Activated CD4-positive, alpha-beta memory T cell treated with anti-CD3 and anti-CD28 coated beads, Interleukin-2, amount 10 ng/mL, durations not matched to agents 7 days and 5 days (primary cell): ENCODE data around the gene KRTAP10-1. TPM values are rescaled to one million over a fixed set of nuclear protein-coding genes. Genes with fewer than 3 reads are reported as not detected.

Experiments used
- CTCF ChIA-PET: fragments of 350-600 bp; sonication (Branson Sonifier 250); formaldehyde crosslinking; loops from one replicate; lab custom pipeline; 2021; ENCODE audit warnings: antibody characterized with exemption, inconsistent platforms; lab: Charles Lee
- POLR2A ChIA-PET: fragments of 350-600 bp; sonication (Branson Sonifier 250); formaldehyde crosslinking; loops from one replicate; lab custom pipeline; 2021; ENCODE audit warnings: antibody characterized with exemption; lab: Charles Lee
- DNase-seq: peaks from one replicate; pipeline ENCODE4 v3.0.0-alpha.2; 2020
- H3K27ac Mint-ChIP-seq: one replicate; pipeline ENCODE4 v1.8.0; 2021; ENCODE audit warnings: mild to moderate bottlenecking, mixed read lengths
- H3K27me3 Mint-ChIP-seq: one replicate; pipeline ENCODE4 v1.8.0; 2021; ENCODE audit warnings: mixed read lengths
- H3K36me3 Mint-ChIP-seq: one replicate; pipeline ENCODE4 v1.8.0; 2021; ENCODE audit warnings: low read depth, mixed read lengths
- H3K4me1 Mint-ChIP-seq: one replicate; pipeline ENCODE4 v1.8.0; 2021; ENCODE audit warnings: mixed read lengths
- H3K4me3 Mint-ChIP-seq: one replicate; pipeline ENCODE4 v1.8.0; 2021; ENCODE audit warnings: mild to moderate bottlenecking, mixed read lengths
- H3K9me3 Mint-ChIP-seq: one replicate; pipeline ENCODE4 v1.8.0; 2021; ENCODE audit warnings: mixed read lengths
- total RNA-seq, 2 experiments: library from RNA; stranded (reverse); gene quantifications; one replicate each; pipeline ENCODE4 v1.2.3, GENCODE V29; 2021

Gene KRTAP10-1
- total RNA-seq, 2 experiments from 2014 or later, result not detected

DNA sequence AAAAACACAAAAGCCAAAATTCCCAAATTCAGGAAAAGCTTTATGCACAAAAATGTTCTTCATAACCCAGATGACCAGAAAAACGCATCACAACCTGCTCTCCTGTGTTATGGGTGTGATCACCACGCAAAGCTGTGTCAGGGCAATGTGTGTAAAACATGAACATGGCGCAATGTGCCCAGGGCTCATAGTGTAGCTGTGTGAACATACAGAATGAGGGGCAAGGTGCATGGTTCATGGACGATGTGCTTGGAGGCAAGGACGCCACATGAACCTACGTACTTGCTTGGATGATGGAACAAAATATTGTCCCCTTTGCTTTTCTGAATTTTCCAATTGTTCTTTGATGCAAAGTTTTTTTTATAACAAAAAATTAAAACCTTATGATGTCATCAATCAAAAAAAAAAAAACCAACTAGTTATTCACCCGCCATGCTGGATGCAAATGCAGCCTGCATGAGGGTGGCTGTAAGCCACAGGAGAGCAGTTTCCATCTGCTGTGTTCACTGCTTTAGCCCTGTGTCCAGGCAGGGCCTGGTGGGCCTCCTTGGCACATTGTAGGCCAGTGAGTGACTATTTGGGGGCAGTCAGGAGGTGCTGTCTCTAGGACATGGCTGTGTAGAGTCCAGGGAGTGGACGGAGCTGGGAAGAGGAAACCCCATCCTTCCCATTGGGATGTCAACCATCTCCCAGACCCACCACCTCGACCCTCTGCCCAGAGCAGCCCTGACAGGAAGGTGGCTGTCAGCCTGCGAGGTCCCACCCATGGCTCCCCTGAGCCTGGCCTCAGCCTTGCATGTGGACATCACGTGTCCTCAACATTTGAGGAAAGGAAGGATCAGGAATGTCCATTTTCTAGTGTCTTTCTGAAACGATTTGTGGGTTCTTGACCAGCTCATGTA, 13.6 kb downstream of the KRTAP10-1 start:
- no peak overlapping the region for H3K4me3 Mint-ChIP-seq
- ChIA-PET POLR2A (no interaction called here), CTCF (no interaction called here)
- no peaks in the 10 kb centered on the region for H3K4me1 Mint-ChIP-seq
- no peaks in the 10 kb centered on the region for H3K27me3 Mint-ChIP-seq
- DNase-seq, result no peak
- no peaks in the 10 kb centered on the region for H3K9me3 Mint-ChIP-seq
- H3K36me3 Mint-ChIP-seq, result no peaks in the 10 kb centered on the region
- H3K27ac Mint-ChIP-seq, result no peak overlapping the region

DNA sequence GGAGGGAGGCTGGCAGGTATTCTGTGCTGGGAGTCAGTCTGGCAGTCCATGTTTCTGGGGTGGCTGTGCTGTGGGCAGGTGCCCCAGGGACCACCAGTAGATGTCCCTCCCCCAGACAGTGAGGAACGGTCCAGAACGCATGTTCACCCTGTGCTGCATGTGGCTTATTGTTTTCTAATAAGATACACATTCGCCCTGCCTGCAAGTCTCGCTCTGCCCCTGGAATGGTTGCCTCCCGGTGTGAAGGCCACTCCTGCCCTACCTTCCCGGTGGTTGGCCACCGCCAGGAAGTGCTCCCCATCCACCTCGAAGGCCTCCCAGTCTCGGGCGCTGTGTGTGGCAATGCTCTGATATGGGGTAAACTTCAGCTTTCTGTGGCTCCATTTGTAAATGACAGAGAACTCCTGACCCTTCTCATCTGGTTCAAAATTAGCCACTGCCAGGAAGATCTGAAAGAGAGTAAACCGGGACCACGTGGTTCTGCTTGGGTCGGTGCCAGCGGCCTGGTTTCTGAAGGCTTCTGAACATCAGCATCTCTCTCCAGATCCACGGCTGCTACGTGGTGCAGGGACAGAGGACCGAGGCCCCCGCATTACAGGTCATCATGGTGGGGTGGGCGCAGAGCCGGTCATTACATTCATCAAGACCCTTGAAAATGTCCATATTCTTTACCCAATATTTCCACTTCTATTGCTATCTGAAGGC, 14.5 kb downstream of the KRTAP10-1 start:
- Mint-ChIP-seq H3K27ac (no peak overlapping the region), H3K4me3 (no peak overlapping the region), H3K27me3 (no peaks in the 10 kb centered on the region), H3K9me3 (no peaks in the 10 kb centered on the region), H3K4me1 (no peaks in the 10 kb centered on the region), H3K36me3 (no peaks in the 10 kb centered on the region)
- ChIA-PET POLR2A (no interaction called here), CTCF (no interaction called here)
- no peak for DNase-seq

DNA sequence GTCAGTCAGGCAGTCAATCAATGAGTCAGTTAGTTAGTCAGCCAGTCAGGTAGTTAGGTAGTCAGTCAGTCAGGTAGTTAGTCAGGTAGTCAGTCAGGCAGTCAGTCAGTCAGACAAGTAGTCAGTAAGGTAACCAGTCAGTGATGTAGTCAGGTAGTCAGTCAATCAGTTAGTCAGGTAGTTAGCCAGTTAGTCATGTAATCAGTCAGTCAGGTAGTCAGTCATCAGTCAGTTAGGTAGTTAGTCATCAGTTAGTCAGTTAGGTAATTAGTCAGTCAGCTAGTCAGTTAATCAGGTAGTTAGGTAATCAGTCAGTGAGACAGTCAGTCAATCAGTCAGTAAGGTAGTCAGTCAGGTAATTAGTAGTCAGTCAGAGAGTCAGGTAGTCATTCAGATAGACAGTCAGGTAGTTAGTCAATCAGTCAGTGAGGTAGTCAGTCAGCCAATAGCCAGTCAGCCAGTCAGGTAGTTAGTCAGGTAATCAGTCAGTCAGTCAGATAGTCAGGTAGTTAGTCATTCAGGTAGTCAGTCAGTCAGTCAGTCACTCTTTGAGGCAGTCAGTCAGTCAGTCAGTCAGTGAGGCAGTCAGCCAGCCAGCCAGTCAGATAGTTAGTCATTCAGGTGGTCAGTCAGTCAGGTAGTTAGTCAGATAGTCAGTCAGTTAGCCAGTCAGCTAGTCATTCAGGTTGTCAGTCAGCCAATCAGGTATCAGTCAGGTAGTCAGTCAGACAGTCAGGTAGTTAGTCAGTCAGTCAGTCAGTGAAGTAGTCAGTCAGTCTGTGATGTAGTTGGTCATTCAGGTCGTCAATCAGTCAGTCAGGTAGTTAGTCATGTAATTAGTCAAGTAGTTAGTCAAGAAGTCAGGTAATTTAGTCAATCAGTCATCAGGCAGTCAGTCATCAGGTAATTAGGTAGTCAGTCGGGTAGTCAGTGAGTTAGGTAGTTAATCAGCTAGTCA, 15.3 kb downstream of the KRTAP10-1 start:
- H3K36me3 Mint-ChIP-seq, result no peaks in the 10 kb centered on the region
- H3K9me3 Mint-ChIP-seq, result no peaks in the 10 kb centered on the region
- no peaks in the 10 kb centered on the region for H3K4me1 Mint-ChIP-seq
- DNase-seq, result no peak
- no peak overlapping the region for H3K4me3 Mint-ChIP-seq
- H3K27ac Mint-ChIP-seq, result no peak overlapping the region
- CTCF ChIA-PET, result no interaction called here
- POLR2A ChIA-PET, result no interaction called here
- no peaks in the 10 kb centered on the region for H3K27me3 Mint-ChIP-seq

DNA sequence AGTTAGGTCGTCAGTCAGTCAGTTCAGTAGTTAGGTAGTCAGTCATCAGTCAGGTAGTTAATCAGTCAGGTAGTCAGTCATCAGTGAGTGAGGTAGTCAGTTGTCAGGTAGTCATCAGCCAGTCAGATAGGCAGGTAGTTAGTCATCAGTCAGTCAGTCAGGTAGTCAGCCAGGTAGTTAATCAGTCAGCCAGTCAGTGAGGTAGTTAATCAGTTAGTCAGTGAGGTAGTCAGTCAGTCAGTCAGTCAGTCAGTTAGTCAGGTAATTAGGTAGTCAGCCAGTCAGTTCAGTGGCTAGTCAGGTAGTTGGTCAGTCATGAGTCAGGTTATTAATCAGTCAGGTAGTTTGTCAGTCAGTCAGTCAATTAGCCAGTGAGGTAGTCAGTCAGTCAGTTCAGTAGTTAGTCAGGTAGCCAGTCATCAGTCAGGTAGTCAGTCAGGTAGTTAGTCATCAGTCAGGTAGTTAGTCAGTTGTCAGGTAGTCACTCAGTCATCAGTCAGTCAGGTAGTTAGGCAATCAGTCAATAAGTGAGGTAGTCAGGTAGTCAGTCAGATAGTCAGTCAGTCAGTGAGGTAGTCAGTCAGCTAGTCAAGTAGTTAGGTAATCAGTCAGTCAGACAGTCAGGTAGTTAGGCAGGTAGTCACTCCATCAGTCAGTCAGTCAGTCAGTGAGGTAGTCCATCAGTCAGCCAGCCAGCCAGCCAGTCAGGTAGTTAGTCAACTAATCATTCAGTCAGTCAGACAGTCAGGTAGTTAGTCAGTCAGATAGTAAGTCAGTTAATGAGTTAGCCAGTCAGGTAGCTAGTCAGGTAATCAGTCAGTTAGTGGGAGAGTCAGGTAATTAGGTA, 16.2 kb downstream of the KRTAP10-1 start:
- POLR2A ChIA-PET, result no interaction called here
- DNase-seq, result no peak
- no peaks in the 10 kb centered on the region for H3K9me3 Mint-ChIP-seq
- no peaks in the 10 kb centered on the region for H3K36me3 Mint-ChIP-seq
- H3K27me3 Mint-ChIP-seq, result no peaks in the 10 kb centered on the region
- H3K27ac Mint-ChIP-seq, result no peak overlapping the region
- no peaks in the 10 kb centered on the region for H3K4me1 Mint-ChIP-seq
- no peak overlapping the region for H3K4me3 Mint-ChIP-seq
- CTCF ChIA-PET, result no interaction called here

DNA sequence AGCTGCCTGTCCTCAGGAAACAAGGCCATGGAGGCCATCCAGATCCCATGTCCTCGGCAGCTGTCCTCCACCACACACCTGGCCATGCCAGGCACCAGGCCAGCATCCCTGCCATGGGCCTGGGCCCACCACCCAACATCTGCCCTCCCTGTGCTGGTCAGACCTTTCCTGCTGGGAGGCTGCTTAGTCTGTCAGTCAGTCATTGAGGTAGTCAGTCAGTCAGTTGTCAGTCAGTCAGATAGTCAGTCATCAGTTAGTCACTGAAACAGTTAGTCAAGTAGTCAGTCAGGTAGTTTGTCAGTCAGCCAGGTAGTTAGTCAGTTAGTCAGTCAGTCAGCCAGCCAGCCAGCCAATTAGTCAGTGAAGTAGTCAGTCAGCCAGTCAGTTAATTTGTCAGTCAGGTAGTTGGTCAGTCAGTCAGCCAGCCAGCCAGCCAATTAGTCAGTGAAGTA, 17.2 kb downstream of the KRTAP10-1 start:
- H3K4me3 Mint-ChIP-seq, result no peak overlapping the region
- H3K4me1 Mint-ChIP-seq, result no peaks in the 10 kb centered on the region
- H3K27ac Mint-ChIP-seq, result no peak overlapping the region
- no peaks in the 10 kb centered on the region for H3K9me3 Mint-ChIP-seq
- ChIA-PET POLR2A (no interaction called here), CTCF (no interaction called here)
- no peaks in the 10 kb centered on the region for H3K27me3 Mint-ChIP-seq
- no peaks in the 10 kb centered on the region for H3K36me3 Mint-ChIP-seq
- DNase-seq, result no peak

DNA sequence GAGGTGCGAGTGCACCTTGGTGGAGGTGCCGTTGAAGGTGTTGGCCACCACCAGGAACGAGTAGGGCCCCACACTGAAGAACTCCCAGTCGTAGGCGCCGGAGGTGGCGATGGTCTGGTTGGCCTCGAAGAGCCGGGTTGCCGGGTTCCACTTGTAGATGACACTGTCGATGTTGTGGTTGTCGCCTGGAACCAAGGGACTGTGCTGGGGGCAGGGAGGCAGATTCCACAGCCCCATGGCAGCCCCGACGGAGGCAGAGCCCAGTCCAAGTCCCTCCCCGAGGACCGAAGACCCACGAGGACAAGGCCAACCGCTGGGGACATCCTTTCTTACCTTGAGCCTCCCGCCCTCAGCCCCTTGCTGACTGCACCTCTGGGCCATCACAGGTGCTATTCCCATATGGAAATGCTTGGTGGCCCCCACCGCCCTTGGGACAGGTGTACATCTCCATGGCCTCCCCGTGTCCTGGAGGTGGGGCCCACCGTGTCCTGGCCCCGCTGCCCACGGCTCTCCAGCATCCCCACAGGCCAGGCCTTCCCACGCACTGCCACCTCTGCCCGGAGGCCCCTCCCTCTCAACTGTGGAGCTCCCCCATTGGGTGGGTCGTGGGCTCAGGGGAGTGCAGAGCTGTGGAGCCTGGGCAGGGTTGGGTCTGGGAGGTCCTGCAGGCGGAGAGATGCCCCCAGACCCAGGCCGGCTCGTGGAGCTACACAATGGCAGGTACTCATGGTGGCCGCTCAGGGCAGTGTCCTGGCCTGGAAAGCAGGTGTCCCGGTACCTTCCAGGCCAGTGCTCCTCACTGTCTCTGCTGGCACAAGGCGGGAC, 17.9 kb downstream of the KRTAP10-1 start:
- ChIA-PET POLR2A (no interaction called here), CTCF (no interaction called here)
- Mint-ChIP-seq H3K27me3 (no peaks in the 10 kb centered on the region), H3K9me3 (no peaks in the 10 kb centered on the region), H3K4me3 (no peak overlapping the region), H3K36me3 (no peaks in the 10 kb centered on the region), H3K27ac (no peak overlapping the region), H3K4me1 (no peaks in the 10 kb centered on the region)
- no peak for DNase-seq

DNA sequence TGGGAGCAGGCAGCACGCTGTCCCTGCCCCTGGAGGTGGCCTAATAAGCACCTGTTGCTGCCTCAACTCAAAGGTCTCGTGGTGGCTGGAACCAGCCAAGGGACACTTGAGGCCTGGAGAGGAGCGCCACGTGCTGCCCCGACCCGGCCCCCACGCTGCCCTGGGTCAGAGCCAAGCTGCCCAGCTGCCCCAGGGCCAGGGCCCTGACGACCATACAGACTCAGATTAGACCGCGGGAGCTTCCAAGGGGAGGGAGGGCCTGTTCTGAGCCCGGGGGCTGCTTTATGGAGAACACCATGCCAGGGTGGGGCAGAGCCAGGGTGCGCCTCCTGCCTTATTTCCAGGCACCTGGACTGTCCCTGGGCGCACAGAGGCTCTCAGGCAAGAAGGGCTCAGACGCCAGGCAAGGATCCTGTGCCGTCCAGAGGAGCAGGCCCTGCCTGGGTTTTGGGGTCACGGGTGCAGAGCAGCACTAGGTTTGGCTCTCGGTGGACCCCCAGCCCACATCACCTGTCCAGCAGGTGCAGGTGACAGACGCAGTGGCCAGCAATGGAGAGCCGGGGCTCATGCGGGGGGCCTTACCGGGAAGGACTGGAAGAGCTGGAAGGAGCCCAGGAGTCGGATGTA, 18.6 kb downstream of the KRTAP10-1 start:
- Mint-ChIP-seq H3K27ac (no peak overlapping the region), H3K27me3 (no peaks in the 10 kb centered on the region), H3K36me3 (no peaks in the 10 kb centered on the region), H3K4me3 (no peak overlapping the region), H3K4me1 (no peaks in the 10 kb centered on the region), H3K9me3 (no peaks in the 10 kb centered on the region)
- POLR2A ChIA-PET, result no interaction called here
- CTCF ChIA-PET, result no interaction called here
- DNase-seq, result no peak

DNA sequence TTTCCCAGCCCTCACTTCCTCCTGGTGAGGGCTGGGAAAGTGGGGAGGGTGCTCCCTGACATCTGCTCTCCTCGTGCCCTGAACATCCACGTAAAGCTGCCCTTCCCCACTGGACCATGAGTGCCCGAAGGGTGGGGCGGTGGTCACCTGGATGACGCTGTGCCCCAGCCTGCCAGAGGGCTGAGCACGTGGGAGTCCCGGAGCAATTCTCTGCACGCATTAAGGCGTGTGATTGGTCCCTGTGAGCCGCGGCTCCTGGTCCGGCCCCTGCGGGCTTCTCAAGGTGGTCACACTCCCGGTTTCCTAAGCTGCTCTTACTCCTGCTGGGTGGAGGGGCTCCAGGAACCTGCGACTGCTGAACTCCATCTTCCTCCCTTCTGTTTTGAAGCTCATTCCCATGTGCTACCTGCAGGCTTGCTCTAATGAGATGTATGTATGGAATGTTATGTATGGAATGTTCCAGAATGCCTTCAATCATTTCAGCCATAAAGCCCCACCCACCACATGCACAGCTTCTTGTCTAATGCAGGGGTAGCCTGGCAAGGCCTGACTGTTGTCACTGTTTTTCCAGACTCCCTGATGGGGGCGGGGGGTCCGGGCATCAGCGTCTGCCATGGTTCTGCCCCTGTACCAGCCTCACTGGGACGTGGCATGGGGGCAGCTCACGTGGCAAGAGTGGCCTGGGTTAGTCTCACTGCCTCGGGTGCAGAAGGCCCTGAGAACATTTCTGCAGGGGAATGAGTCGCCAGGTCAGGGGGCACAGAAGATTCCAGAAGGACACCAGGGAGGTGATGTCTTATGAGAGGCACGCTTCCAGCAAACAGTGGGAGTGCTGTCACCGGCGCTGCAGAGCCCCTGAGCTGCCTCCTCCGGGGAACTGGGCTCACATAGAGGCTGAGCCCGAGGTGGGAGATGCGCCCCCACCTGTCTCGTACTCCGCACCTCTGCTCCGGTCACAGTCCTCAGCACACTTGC, 19.4 kb downstream of the KRTAP10-1 start:
- no peaks in the 10 kb centered on the region for H3K4me1 Mint-ChIP-seq
- ChIA-PET POLR2A (no interaction called here), CTCF (no interaction called here)
- no peak for DNase-seq
- no peak overlapping the region for H3K27ac Mint-ChIP-seq
- H3K9me3 Mint-ChIP-seq, result no peaks in the 10 kb centered on the region
- no peaks in the 10 kb centered on the region for H3K27me3 Mint-ChIP-seq
- H3K4me3 Mint-ChIP-seq, result no peak overlapping the region
- no peaks in the 10 kb centered on the region for H3K36me3 Mint-ChIP-seq

DNA sequence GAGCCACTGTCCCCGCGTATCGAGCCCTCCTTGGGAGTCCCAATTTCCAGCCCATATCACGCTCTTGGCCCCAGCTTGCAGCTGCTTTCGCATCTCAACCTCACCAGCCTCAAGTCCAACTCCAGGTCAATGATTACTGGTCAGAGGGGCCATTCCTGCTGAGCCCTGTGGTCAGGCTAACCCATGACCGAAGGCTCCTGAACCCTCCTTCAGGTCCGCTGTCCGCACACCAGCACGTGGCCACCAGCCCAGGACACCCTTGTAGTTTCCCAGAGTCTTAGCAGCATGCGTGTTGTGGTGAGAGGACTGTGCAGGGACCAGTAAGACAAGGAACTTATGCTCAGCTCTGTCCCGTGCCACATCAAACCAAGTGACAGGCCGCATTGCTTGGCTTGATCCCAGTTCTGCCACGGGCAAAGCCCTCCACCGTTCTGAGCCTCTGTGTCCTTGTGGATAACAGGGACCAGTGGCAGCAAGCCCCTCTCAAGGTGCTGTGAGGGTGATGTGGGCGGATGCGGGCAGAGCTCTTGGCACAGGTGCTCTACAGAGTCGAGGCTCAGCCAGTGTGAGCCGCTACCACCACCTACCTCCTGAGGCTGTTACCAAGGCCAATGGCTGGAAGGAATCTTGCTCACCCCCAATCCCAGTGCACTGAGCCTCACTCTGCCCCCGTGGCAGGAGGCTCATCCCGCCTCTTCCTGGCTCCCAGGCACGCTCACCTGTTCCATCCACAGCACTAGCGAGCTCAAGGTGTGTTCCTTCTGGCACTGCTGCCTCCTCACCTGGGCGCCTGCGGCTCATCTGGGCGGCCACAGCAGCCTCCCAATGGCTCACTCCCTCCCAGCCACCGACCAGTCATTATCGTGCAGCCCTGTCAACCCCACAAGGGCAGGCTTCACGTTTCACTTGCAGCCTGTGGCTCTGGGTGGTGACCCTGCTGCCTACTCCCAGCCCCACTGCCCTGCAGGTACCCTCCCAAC, 20.4 kb downstream of the KRTAP10-1 start:
- Mint-ChIP-seq H3K4me3 (no peak overlapping the region), H3K4me1 (no peaks in the 10 kb centered on the region), H3K27ac (no peak overlapping the region), H3K36me3 (no peaks in the 10 kb centered on the region), H3K27me3 (no peaks in the 10 kb centered on the region), H3K9me3 (no peaks in the 10 kb centered on the region)
- DNase-seq, result no peak
- CTCF ChIA-PET, result no interaction called here
- POLR2A ChIA-PET, result no interaction called here

DNA sequence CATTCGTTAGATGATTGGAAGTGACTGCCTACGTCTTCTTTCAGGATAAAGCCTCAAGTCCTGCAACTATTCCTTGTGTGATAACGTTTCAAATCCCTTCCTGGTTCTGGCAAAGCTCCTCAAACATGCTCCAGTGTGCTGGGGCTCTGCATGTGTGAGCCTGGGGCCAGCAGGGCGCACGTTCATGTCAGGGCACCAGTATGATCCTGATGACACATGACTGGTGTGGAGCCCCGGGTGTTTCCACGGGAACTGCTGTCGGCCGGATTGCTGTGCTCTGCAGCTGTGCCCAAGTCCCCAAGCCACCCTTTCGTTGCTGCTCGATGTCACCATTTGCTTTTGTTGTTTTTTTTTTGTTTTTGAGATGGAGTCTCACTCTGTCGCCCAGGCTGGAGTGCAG, 21.3 kb downstream of the KRTAP10-1 start:
- CTCF ChIA-PET, result interaction anchor here (1.1 kb wide), 1 partner anchor 275 kb away, joined by 3 read pairs; no protein-coding TSS in a partner anchor
- no peak for DNase-seq
- no peak overlapping the region for H3K4me3 Mint-ChIP-seq
- no peaks in the 10 kb centered on the region for H3K36me3 Mint-ChIP-seq
- H3K9me3 Mint-ChIP-seq, result no peaks in the 10 kb centered on the region
- H3K4me1 Mint-ChIP-seq, result no peaks in the 10 kb centered on the region
- H3K27me3 Mint-ChIP-seq, result no peaks in the 10 kb centered on the region
- H3K27ac Mint-ChIP-seq, result no peak overlapping the region
- POLR2A ChIA-PET, result no interaction called here
